Motor neuron (in vitro differentiated cells): Measurements from ENCODE around the gene RORB. TPM values are rescaled to one million over a fixed set of nuclear protein-coding genes. Genes with fewer than 3 reads are reported as not detected.

ENCODE experiments used
- ATAC-seq, 8 experiments: fragments of 200-7000 bp; cut with Tn5 transposase; replicated peaks in 6 of 8; 2 replicates each; pipeline ENCODE4 v1.8.0; 2021; ENCODE audit warnings: mild to moderate bottlenecking in 8 of 8, moderate library complexity in 8 of 8
- H3K27ac ChIP-seq, 2 donors: fragments of 250-450 bp; sonication (Bioruptor Pico); 2 replicates each; pipeline ENCODE4 v1.9.0; 2021; ENCODE audit warnings: antibody characterized with exemption in 2 of 2, mild to moderate bottlenecking in 2 of 2, moderate library complexity in 1 of 2
- H3K4me1 ChIP-seq, 2 donors: fragments of 250-450 bp; sonication (Bioruptor Pico); replicated peaks in 1 of 2; 2 replicates each; pipeline ENCODE4 v1.6.1; 2021; ENCODE audit warnings: antibody characterized with exemption in 2 of 2, mild to moderate bottlenecking in 2 of 2, moderate library complexity in 1 of 2
- H3K4me3 ChIP-seq, 5 donors: fragments of 250-450 bp; sonication (Bioruptor Pico); 2 replicates each; pipeline ENCODE4 v1.9.0; 2021; ENCODE audit warnings: antibody characterized with exemption in 5 of 5, mild to moderate bottlenecking in 5 of 5, moderate library complexity in 4 of 5
- WGBS, 10 experiments: fragments of 450-650 bp; shearing (Covaris generic); methylation state at CpG; one replicate each; pipeline ENCODE4 v1.0.0; 2022; 5-methylcytosine and 5-hydroxymethylcytosine counted together
- in situ Hi-C, 9 experiments: fragments of 400-800 bp; cut with MboI; loops; one replicate each; pipeline ENCODE4 v1.15.0; 2021; ENCODE audit warnings: low sequenced_read_pairs in 9 of 9, low pct_unique_long_range_greater_than_20kb in 2 of 9; ENCODE audit not compliant: unreplicated experiment in 9 of 9
- total RNA-seq, 8 experiments: library from RNA; unstranded; fragments of 300-600 nt; gene quantifications; 2 replicates each; pipeline versions ENCODE4 v1.2.3 to v1.2.4, GENCODE V29; 2022

The RORB gene
- total RNA-seq, 8 experiments from 2014 or later: 0.14 to 1.1 (median 0.46) TPM; not detected in 1

GRCh38 chr9:74691058-74691457 lies 193.9 kb downstream of the RORB start:
- no peak overlapping the region for H3K27ac ChIP-seq
- 0 to 96% (median 72%) methylated on average over 1 to 7 of the region's 8 CpGs; no CpG with 5 or more reads in 3 of the 10 experiments for WGBS, 10 experiments
- no peak overlapping the region for H3K4me3 ChIP-seq
- H3K4me1 ChIP-seq: no peaks in the 10 kb centered on the region
- in situ Hi-C loops: no loop called here
- ATAC-seq: peak in 1 of 8 experiments; percentile 51

GRCh38 chr9:74696520-74696919 lies 199.4 kb downstream of the RORB start:
- H3K4me1 ChIP-seq: no peaks in the 10 kb centered on the region
- no peak overlapping the region for H3K4me3 ChIP-seq
- H3K27ac ChIP-seq: no peak overlapping the region
- no peak for ATAC-seq
- in situ Hi-C loops: no loop called here
- 33 to 100% (median 80%) methylated on average over 1 of the region's 1 CpG; no CpG with 5 or more reads in 5 of the 10 experiments for WGBS, 10 experiments

- in situ Hi-C loops: no loop called here
- Histone ChIP-seq H3K27ac (no peak overlapping the region), H3K4me1 (no peaks in the 10 kb centered on the region), H3K4me3 (no peak overlapping the region)
- 0 to 100% (median 78%) methylated on average over 1 to 2 of the region's 2 CpGs; no CpG with 5 or more reads in 2 of the 10 experiments for WGBS, 10 experiments
- no peak for ATAC-seq
Observed at GRCh38 chr9:74697535-74697934, 200.4 kb downstream of the RORB start.

GRCh38 chr9:74711341-74711740 lies 214.2 kb downstream of the RORB start:
- Histone ChIP-seq H3K4me3 (no peak overlapping the region), H3K27ac (no peak overlapping the region), H3K4me1 (no peaks in the 10 kb centered on the region)
- in situ Hi-C loops: no loop called here
- no peak for ATAC-seq
- 0 to 55% (median 19%) methylated on average over 1 to 3 of the region's 5 CpGs; no CpG with 5 or more reads in 4 of the 10 experiments for WGBS, 10 experiments

GRCh38 chr9:74718709-74719108 lies 221.6 kb downstream of the RORB start:
- in situ Hi-C loops: no loop called here
- Histone ChIP-seq H3K4me1 (no peaks in the 10 kb centered on the region), H3K27ac (no peak overlapping the region), H3K4me3 (no peak overlapping the region)
- ATAC-seq: no peak
- WGBS, 10 experiments: 31 to 100% (median 83%) methylated on average over 1 to 2 of the region's 2 CpGs; no CpG with 5 or more reads in 1 of the 10 experiments

GRCh38 chr9:74719306-74719705 lies 222.2 kb downstream of the RORB start:
- no peak for ATAC-seq
- H3K4me3 ChIP-seq: no peak overlapping the region
- no peak overlapping the region for H3K27ac ChIP-seq
- in situ Hi-C loops: no loop called here
- 0 to 100% (median 70%) methylated on average over 1 of the region's 1 CpG; no CpG with 5 or more reads in 5 of the 10 experiments for WGBS, 10 experiments
- H3K4me1 ChIP-seq: no peaks in the 10 kb centered on the region

- ATAC-seq: peak in 2 of 8 experiments; percentile 43 to 67
- in situ Hi-C loops: no loop called here
- H3K4me3 ChIP-seq: no peak overlapping the region
- H3K4me1 ChIP-seq: no peaks in the 10 kb centered on the region
- H3K27ac ChIP-seq: no peak overlapping the region
- 0 to 100% (median 79%) methylated on average over 1 to 5 of the region's 5 CpGs for WGBS, 10 experiments
Observed at GRCh38 chr9:74721696-74722660, 224.8 kb downstream of the RORB start.

GRCh38 chr9:74724317-74724716 lies 227.2 kb downstream of the RORB start:
- in situ Hi-C loops: no loop called here
- ATAC-seq: no peak
- no peaks in the 10 kb centered on the region for H3K4me1 ChIP-seq
- H3K27ac ChIP-seq: no peak overlapping the region
- WGBS, 10 experiments: 32 to 95% (median 63%) methylated on average over 1 to 5 of the region's 5 CpGs; no CpG with 5 or more reads in 5 of the 10 experiments
- no peak overlapping the region for H3K4me3 ChIP-seq

- H3K27ac ChIP-seq: no peak overlapping the region
- 100% methylated on average over 2 of the region's 3 CpGs; no CpG with 5 or more reads in 8 of the 10 experiments for WGBS, 10 experiments
- in situ Hi-C loops: loop anchor here in 2 of 9 experiments (25.0 kb wide), 2 partner anchors 139 to 1039 kb away; no protein-coding TSS in a partner anchor
- H3K4me1 ChIP-seq: no peaks in the 10 kb centered on the region
- ATAC-seq: no peak
- H3K4me3 ChIP-seq: no peak overlapping the region
Observed at GRCh38 chr9:74726581-74726980, 229.4 kb downstream of the RORB start.

GRCh38 chr9:74728176-74728575 lies 231.0 kb downstream of the RORB start:
- Histone ChIP-seq H3K4me1 (no peaks in the 10 kb centered on the region), H3K4me3 (no peak overlapping the region), H3K27ac (no peak overlapping the region)
- 33 to 92% (median 70%) methylated on average over 2 to 7 of the region's 7 CpGs; no CpG with 5 or more reads in 1 of the 10 experiments for WGBS, 10 experiments
- ATAC-seq: no peak
- in situ Hi-C loops: loop anchor here in 2 of 9 experiments (25.0 kb wide), 2 partner anchors 141 to 1041 kb away; no protein-coding TSS in a partner anchor

- in situ Hi-C loops: loop anchor here in 2 of 9 experiments (25.0 kb wide), 2 partner anchors 142 to 1042 kb away; no protein-coding TSS in a partner anchor
- 0 to 92% (median 80%) methylated on average over 5 to 9 of the region's 9 CpGs; no CpG with 5 or more reads in 1 of the 10 experiments for WGBS, 10 experiments
- no peak overlapping the region for H3K27ac ChIP-seq
- H3K4me3 ChIP-seq: no peak overlapping the region
- no peaks in the 10 kb centered on the region for H3K4me1 ChIP-seq
- ATAC-seq: peak in 1 of 8 experiments; percentile 26
Observed at GRCh38 chr9:74729136-74729695, 232.1 kb downstream of the RORB start.

GRCh38 chr9:74735761-74736160 lies 238.6 kb downstream of the RORB start:
- no peak for ATAC-seq
- Histone ChIP-seq H3K4me1 (no peaks in the 10 kb centered on the region), H3K4me3 (no peak overlapping the region), H3K27ac (no peak overlapping the region)
- WGBS, 10 experiments: 10 to 81% (median 48%) methylated on average over 1 to 3 of the region's 4 CpGs; no CpG with 5 or more reads in 2 of the 10 experiments
- in situ Hi-C loops: loop anchor here in 2 of 9 experiments (25.0 kb wide), 2 partner anchors 148 to 1048 kb away; no protein-coding TSS in a partner anchor

GRCh38 chr9:74736646-74737045 lies 239.5 kb downstream of the RORB start:
- no peak overlapping the region for H3K4me3 ChIP-seq
- H3K27ac ChIP-seq: no peak overlapping the region
- ATAC-seq: no peak
- no peaks in the 10 kb centered on the region for H3K4me1 ChIP-seq
- in situ Hi-C loops: loop anchor here in 2 of 9 experiments (25.0 kb wide), 2 partner anchors 149 to 1049 kb away; no protein-coding TSS in a partner anchor
- 19 to 96% (median 88%) methylated on average over 3 to 4 of the region's 4 CpGs for WGBS, 10 experiments
